ENCODE measurements around the gene PRKCH. TPM values are rescaled to one million over a fixed set of nuclear protein-coding genes. Genes with fewer than 3 reads are reported as not detected.

PRKCH gene
- total RNA-seq, 1 experiment from 2014 or later: 12.4 TPM

DNA sequence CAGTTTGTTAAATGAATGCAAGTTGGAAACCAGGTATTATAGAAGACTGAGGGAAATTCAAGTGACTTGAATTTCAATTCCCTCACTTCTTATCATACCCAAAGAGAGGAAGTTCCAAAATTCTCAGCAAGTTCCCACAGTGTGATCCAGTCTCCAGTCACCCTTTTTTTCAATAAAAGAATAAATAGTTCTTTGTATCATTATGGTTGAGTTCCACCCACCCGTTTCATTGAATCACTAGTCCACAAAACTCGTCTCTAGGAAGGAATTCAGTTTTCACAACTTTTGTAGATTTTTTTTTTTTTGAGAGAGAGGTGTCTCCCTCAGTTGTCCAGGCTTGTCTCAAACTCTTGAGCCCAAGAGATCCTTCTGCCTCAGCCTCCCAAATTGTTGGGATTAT is 38.6 kb upstream of the PRKCH start:
- no TSS peak for BruUV-seq (replicated peaks)
- CTCF ChIA-PET: interaction anchor here (0.8 to 1.7 kb wide), 5 partner anchors 9 to 555 kb away, joined by 3 to 11 read pairs (median 5); no protein-coding TSS in a partner anchor
- Mint-ChIP-seq H3K27ac (ENCODE audit: low read depth, unreplicated experiment) (no peak overlapping the region), H3K36me3 (ENCODE audit: insufficient read depth, unreplicated experiment) (no peaks in the 10 kb centered on the region), H3K4me3 (ENCODE audit: unreplicated experiment) (no peak overlapping the region), H3K9me3 (ENCODE audit: unreplicated experiment) (no peaks in the 10 kb centered on the region), H3K27me3 (ENCODE audit: insufficient read depth, unreplicated experiment) (no peaks in the 10 kb centered on the region), H3K4me1 (ENCODE audit: insufficient read depth, unreplicated experiment) (peaks cover 6% of the 10 kb centered on the region)
- DNase-seq (ENCODE audit: unreplicated experiment): no peak
- TF ChIP-seq CTCF (IDR thresholded peaks at IDR 0.05; ENCODE audit: unreplicated experiment): no peak
- POLR2A ChIA-PET: interaction anchor here (1.6 kb wide), 1 partner anchor 11 kb away, joined by 5 read pairs; no protein-coding TSS in a partner anchor
- intact Hi-C loops (cut with micrococcal nuclease): no loop called here

GRCh38 chr14:61284001-61284400 is 37.4 kb upstream of the PRKCH start:
- no peaks in the 10 kb centered on the region for H3K27me3 Mint-ChIP-seq (ENCODE audit: insufficient read depth, unreplicated experiment)
- ChIA-PET POLR2A (interaction anchor here (0.6 to 0.8 kb wide), 2 partner anchors 144 to 434 kb away, joined by 3 read pairs; no protein-coding TSS in a partner anchor), CTCF (interaction anchor here (0.6 to 4.0 kb wide), 8 partner anchors 8 to 659 kb away, joined by 3 to 49 read pairs (median 5); no protein-coding TSS in a partner anchor)
- DNase-seq (ENCODE audit: unreplicated experiment): no peak
- no peak overlapping the region for H3K4me3 Mint-ChIP-seq (ENCODE audit: unreplicated experiment)
- no peaks in the 10 kb centered on the region for H3K36me3 Mint-ChIP-seq (ENCODE audit: insufficient read depth, unreplicated experiment)
- TF ChIP-seq CTCF (IDR thresholded peaks at IDR 0.05; ENCODE audit: unreplicated experiment): no peak
- intact Hi-C loops (cut with micrococcal nuclease): no loop called here
- H3K9me3 Mint-ChIP-seq (ENCODE audit: unreplicated experiment): no peaks in the 10 kb centered on the region
- H3K4me1 Mint-ChIP-seq (ENCODE audit: insufficient read depth, unreplicated experiment): peaks cover 6% of the 10 kb centered on the region
- H3K27ac Mint-ChIP-seq (ENCODE audit: low read depth, unreplicated experiment): no peak overlapping the region
- BruUV-seq (replicated peaks): no TSS peak

DNA sequence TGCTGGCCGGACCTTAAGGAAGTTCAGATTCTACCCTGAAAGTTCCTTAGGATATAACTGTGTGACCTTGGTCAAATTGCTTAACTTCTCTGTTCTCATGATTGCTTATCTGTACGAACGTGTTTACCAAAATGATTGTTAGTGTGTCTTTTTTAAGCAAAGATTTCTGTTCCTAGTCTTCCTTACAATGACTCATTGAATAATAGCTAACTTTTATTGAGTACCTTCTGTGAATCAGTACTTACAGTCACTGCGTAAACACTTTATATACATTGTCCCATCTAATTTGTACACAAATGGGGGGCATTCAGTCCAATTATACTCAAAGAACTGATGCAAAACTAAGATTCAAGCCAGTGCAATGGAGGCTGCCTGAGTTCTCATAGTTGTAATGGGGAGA is 36.0 kb upstream of the PRKCH start:
- ChIA-PET CTCF (interaction anchor here (0.7 to 4.0 kb wide), 15 partner anchors 8 to 660 kb away, joined by 3 to 49 read pairs (median 4); no protein-coding TSS in a partner anchor), POLR2A (interaction anchor here (0.6 to 1.2 kb wide), 4 partner anchors 19 to 159 kb away, joined by 3 read pairs; no protein-coding TSS in a partner anchor)
- H3K9me3 Mint-ChIP-seq (ENCODE audit: unreplicated experiment): no peaks in the 10 kb centered on the region
- no peaks in the 10 kb centered on the region for H3K27me3 Mint-ChIP-seq (ENCODE audit: insufficient read depth, unreplicated experiment)
- peaks cover 6% of the 10 kb centered on the region for H3K4me1 Mint-ChIP-seq (ENCODE audit: insufficient read depth, unreplicated experiment)
- no peaks in the 10 kb centered on the region for H3K36me3 Mint-ChIP-seq (ENCODE audit: insufficient read depth, unreplicated experiment)
- no peak for DNase-seq (ENCODE audit: unreplicated experiment)
- intact Hi-C loops (cut with micrococcal nuclease): no loop called here
- no TSS peak for BruUV-seq (replicated peaks)
- H3K4me3 Mint-ChIP-seq (ENCODE audit: unreplicated experiment): no peak overlapping the region
- H3K27ac Mint-ChIP-seq (ENCODE audit: low read depth, unreplicated experiment): no peak overlapping the region
- TF ChIP-seq CTCF (IDR thresholded peaks at IDR 0.05; ENCODE audit: unreplicated experiment): no peak

DNA sequence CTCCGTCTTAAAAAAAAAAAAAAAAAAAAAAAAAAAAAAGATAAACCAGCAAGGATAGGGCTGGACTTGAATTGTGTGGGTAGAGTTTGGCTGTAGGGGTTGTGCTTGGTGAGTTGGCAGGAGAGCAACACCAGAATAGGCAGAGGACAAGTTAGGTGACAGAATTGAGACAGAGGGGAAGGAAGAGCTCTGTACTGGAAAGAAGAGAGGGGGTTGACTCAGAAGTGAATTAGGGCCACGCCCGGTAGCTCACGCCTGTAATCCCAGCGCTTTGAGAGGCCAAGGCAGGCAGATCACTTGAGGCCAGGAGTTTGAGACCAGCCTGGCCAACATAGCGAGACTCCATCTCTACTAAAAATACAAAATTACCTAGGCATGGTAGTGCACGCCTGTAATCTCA is 34.2 kb upstream of the PRKCH start:
- Mint-ChIP-seq H3K4me3 (ENCODE audit: unreplicated experiment) (no peak overlapping the region), H3K27ac (ENCODE audit: low read depth, unreplicated experiment) (no peak overlapping the region), H3K4me1 (ENCODE audit: insufficient read depth, unreplicated experiment) (peaks cover 6% of the 10 kb centered on the region), H3K9me3 (ENCODE audit: unreplicated experiment) (no peaks in the 10 kb centered on the region), H3K36me3 (ENCODE audit: insufficient read depth, unreplicated experiment) (no peaks in the 10 kb centered on the region), H3K27me3 (ENCODE audit: insufficient read depth, unreplicated experiment) (no peaks in the 10 kb centered on the region)
- no peak for DNase-seq (ENCODE audit: unreplicated experiment)
- intact Hi-C loops (cut with micrococcal nuclease): no loop called here
- no peak for TF ChIP-seq CTCF (IDR thresholded peaks at IDR 0.05; ENCODE audit: unreplicated experiment)
- CTCF ChIA-PET: interaction anchor here (0.6 to 4.0 kb wide), 7 partner anchors 14 to 1481 kb away, joined by 3 to 49 read pairs (median 4); no protein-coding TSS in a partner anchor
- POLR2A ChIA-PET: no interaction called here
- BruUV-seq (replicated peaks): no TSS peak

Data from MCF 10A (cell line).